NT2/D1 (cell line): ENCODE measurements around the gene TUSC1.

ENCODE experiments used
- SUZ12 ChIP-seq: IDR thresholded peaks from 2 replicates; pipeline ENCODE4 v1.6.1; 2011; ENCODE audit not compliant: insufficient read length, insufficient read depth; ENCODE audit errors: extremely low read depth
- YY1 ChIP-seq: IDR thresholded peaks from 2 replicates; pipeline ENCODE4 v1.6.1; 2011; ENCODE audit not compliant: insufficient read length, insufficient read depth

DNA sequence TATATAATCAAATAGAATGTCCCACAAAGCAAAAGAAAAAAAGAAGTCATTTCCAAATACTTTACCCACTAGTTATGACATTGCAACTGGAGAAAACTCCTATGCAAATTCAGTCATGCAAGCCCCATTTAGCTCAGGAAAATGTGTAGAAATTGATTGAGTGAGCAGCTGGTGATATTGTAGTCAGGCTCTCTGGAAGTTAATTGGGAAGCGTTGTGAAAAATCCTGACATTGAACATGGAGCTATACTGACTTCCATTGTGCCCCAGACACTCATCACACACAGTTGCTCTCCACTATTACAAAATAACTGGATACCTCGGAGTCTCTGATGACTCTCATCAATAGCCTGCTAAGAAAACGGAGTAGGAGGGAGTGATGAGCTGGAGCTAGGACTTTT, 49.0 kb downstream of the TUSC1 start:
- TF ChIP-seq YY1 (no peak), SUZ12 (no peak)
